ENCODE results near the gene TSPAN31. TPM values are rescaled to one million over a fixed set of nuclear protein-coding genes. Genes with fewer than 3 reads are reported as not detected.

Gene TSPAN31
- total and polyA plus RNA-seq, 8 donors, result 10.1 to 46.8 (median 19.4) TPM

- Histone ChIP-seq H3K27ac (peak overlapping the region in 4 of 5 donors; percentile 10 to 71 (median 29)), H3K4me1 (peaks cover 33 to 57% (median 41%) of the 10 kb centered on the region in 4 donors), H3K4me3 (peak overlapping the region; percentile 11 to 41 (median 36)), H3K36me3 (peaks cover 4 to 10% (median 8%) of the 10 kb centered on the region in 4 donors), H3K9me3 (no peaks in the 10 kb centered on the region), H3K27me3 (peaks cover 8 to 64% (median 35%) of the 10 kb centered on the region in 3 donors)
- TF ChIP-seq CTCF (IDR thresholded peaks at IDR 0.05), result no peak
- intact Hi-C loops (cut with DNase I; ENCODE audit: low total_unique reads), result no loop called here
- peak; percentile 50 to 67 for DNase-seq
- 39 to 57% (median 45%) methylated on average over 14 of the region's 14 CpGs for WGBS, 5 donors
Measured at GRCh38 chr12:57741844-57742738, 2.7 kb upstream of the TSPAN31 start.

- peak overlapping the region in 2 of 5 donors; percentile 95 to 97 for H3K27ac ChIP-seq
- H3K27me3 ChIP-seq, result peaks cover 0 to 47% (median 18%) of the 10 kb centered on the region in 3 donors
- H3K9me3 ChIP-seq, result no peaks in the 10 kb centered on the region
- H3K4me3 ChIP-seq, result no peak overlapping the region
- H3K4me1 ChIP-seq, result peaks cover 16 to 41% (median 24%) of the 10 kb centered on the region in 4 donors
- WGBS, 5 donors, result 80 to 96% (median 91%) methylated on average over 2 of the region's 2 CpGs
- TF ChIP-seq CTCF (IDR thresholded peaks at IDR 0.05), result no peak
- TF ChIP-seq POLR2A (IDR thresholded peaks at IDR 0.05), result no peak
- TF ChIP-seq POLR2AphosphoS5 (IDR thresholded peaks at IDR 0.05), result no peak
- TF ChIP-seq EP300 (IDR thresholded peaks at IDR 0.05), result no peak
- intact Hi-C loops (cut with DNase I; ENCODE audit: low total_unique reads), result no loop called here
- peaks cover 20 to 27% (median 25%) of the 10 kb centered on the region in 4 donors for H3K36me3 ChIP-seq
- DNase-seq, result no peak
Measured at GRCh38 chr12:57743769-57744168, 1.1 kb upstream of the TSPAN31 start.

GRCh38 chr12:57744194-57744776 is 554 bp upstream of the TSPAN31 start:
- TF ChIP-seq POLR2AphosphoS5 (IDR thresholded peaks at IDR 0.05), result no peak
- TF ChIP-seq EP300 (IDR thresholded peaks at IDR 0.05), result peak; percentile 66
- no peak for TF ChIP-seq CTCF (IDR thresholded peaks at IDR 0.05)

GRCh38 chr12:57745485-57745881 is 644 bp downstream of the TSPAN31 start:
- Histone ChIP-seq H3K27me3 (peaks cover 0 to 30% (median under 1%) of the 10 kb centered on the region in 3 donors), H3K4me1 (peaks cover 10 to 31% (median 20%) of the 10 kb centered on the region in 4 donors), H3K4me3 (peak overlapping the region; percentile 63 to 86 (median 73)), H3K9me3 (no peaks in the 10 kb centered on the region), H3K36me3 (peaks cover 25 to 44% (median 42%) of the 10 kb centered on the region in 4 donors), H3K27ac (peak overlapping the region; percentile 94 to 97 (median 95))
- WGBS, 5 donors, result 41 to 54% (median 43%) methylated on average over 8 of the region's 8 CpGs
- no peak for DNase-seq
- intact Hi-C loops (cut with DNase I; ENCODE audit: low total_unique reads), result no loop called here
- TF ChIP-seq CTCF (IDR thresholded peaks at IDR 0.05) (no peak), POLR2A (IDR thresholded peaks at IDR 0.05) (no peak), POLR2AphosphoS5 (IDR thresholded peaks at IDR 0.05) (no peak), EP300 (IDR thresholded peaks at IDR 0.05) (no peak)

More at GRCh38 chr12:57744194-57744776, 554 bp upstream of the TSPAN31 start:
- peak; percentile 73 to 92 for DNase-seq
- Histone ChIP-seq H3K9me3 (no peaks in the 10 kb centered on the region), H3K4me3 (peak overlapping the region; percentile 63 to 86 (median 73)), H3K36me3 (peaks cover 25 to 32% (median 30%) of the 10 kb centered on the region in 4 donors), H3K27ac (peak overlapping the region; percentile 87 to 97 (median 95)), H3K4me1 (peaks cover 11 to 36% (median 20%) of the 10 kb centered on the region in 4 donors), H3K27me3 (peaks cover 0 to 42% (median 13%) of the 10 kb centered on the region in 3 donors)
- intact Hi-C loops (cut with DNase I; ENCODE audit: low total_unique reads), result no loop called here
- WGBS, 5 donors, result 7 to 14% (median 9%) methylated on average over 19 to 21 of the region's 21 CpGs

All from stomach (tissue), 9 donors.